ENCODE results near the gene SPRR2B. TPM values are rescaled to one million over a fixed set of nuclear protein-coding genes. Genes with fewer than 3 reads are reported as not detected.

SPRR2B gene
- total RNA-seq, 6 experiments from 2014 or later: not detected

DNA sequence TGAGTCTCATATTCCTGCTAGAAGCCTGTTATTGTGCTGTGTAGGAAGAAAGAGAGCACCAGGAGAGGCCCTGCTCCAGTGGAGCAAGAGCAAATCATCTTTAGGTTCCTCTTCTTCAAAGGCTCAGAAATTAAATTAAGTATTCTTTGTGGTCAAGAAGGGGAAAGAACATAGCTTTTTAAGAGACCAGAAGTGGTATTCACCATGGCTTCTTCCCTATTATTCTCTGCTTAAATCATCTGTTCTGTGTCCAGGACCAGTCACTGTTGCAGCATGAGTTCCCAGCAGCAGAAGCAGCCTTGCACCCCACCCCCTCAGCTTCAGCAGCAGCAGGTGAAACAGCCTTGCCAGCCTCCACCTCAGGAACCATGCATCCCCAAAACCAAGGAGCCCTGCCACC lies 39.3 kb downstream of the SPRR2B start:
- H3K4me3 Mint-ChIP-seq: no peak overlapping the region
- H3K27me3 Mint-ChIP-seq (ENCODE audit: insufficient read depth): no peaks in the 10 kb centered on the region; the same call in 1 of the 2 replicates
- H3K9me3 Mint-ChIP-seq: peaks cover 21% of the 10 kb centered on the region; the same call in 1 of the 2 replicates
- no peaks in the 10 kb centered on the region for H3K36me3 Mint-ChIP-seq (ENCODE audit: low read depth)
- TF ChIP-seq, protein P1, sequence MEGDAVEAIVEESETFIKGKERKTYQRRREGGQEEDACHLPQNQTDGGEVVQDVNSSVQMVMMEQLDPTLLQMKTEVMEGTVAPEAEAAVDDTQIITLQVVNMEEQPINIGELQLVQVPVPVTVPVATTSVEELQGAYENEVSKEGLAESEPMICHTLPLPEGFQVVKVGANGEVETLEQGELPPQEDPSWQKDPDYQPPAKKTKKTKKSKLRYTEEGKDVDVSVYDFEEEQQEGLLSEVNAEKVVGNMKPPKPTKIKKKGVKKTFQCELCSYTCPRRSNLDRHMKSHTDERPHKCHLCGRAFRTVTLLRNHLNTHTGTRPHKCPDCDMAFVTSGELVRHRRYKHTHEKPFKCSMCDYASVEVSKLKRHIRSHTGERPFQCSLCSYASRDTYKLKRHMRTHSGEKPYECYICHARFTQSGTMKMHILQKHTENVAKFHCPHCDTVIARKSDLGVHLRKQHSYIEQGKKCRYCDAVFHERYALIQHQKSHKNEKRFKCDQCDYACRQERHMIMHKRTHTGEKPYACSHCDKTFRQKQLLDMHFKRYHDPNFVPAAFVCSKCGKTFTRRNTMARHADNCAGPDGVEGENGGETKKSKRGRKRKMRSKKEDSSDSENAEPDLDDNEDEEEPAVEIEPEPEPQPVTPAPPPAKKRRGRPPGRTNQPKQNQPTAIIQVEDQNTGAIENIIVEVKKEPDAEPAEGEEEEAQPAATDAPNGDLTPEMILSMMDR (IDR thresholded peaks at IDR 0.05): no peak
- no peaks in the 10 kb centered on the region; the same call in 1 of the 2 replicates for H3K4me1 Mint-ChIP-seq (ENCODE audit: low read depth)
- H3K27ac Mint-ChIP-seq: no peak overlapping the region
- DNase-seq: no peak

DNA sequence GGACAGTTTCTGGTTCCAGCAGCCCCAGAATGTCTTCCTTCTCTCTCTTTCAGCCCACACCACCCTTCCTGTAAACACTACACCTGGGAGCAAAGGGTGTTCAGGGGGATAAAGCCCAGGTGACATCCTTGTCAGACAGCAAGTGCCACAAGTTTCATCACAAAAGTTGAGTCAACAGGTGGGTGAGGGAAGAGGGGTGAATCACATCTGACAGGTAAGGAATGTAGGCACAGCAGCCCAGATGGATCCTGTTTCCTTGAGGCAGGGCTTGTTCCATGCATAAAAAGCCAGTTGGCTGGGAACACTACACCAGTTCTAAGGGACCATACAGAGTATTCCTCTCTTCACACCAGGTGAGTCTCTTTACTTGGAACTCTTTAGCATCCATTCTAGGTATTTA lies 40.5 kb downstream of the SPRR2B start, which contains the start of gene SPRR1B:
TSS of gene SPRR1B (plus strand) at position 309 of the 400 bp plus-strand sequence. CDS start 1,143 bp downstream, outside the sequence.
- Mint-ChIP-seq H3K27me3 (ENCODE audit: insufficient read depth) (no peaks in the 10 kb centered on the region; the same call in 1 of the 2 replicates), H3K9me3 (peaks cover 17% of the 10 kb centered on the region; the same call in 1 of the 2 replicates), H3K27ac (no peak within 1 kb of the TSS), H3K4me1 (ENCODE audit: low read depth) (no peaks in the 10 kb centered on the region; the same call in 1 of the 2 replicates), H3K4me3 (no peak within 1 kb of the TSS), H3K36me3 (ENCODE audit: low read depth) (no peaks in the 10 kb centered on the region)
- TF ChIP-seq, protein P1 (IDR thresholded peaks at IDR 0.05): no peak
- DNase-seq: no peak

DNA sequence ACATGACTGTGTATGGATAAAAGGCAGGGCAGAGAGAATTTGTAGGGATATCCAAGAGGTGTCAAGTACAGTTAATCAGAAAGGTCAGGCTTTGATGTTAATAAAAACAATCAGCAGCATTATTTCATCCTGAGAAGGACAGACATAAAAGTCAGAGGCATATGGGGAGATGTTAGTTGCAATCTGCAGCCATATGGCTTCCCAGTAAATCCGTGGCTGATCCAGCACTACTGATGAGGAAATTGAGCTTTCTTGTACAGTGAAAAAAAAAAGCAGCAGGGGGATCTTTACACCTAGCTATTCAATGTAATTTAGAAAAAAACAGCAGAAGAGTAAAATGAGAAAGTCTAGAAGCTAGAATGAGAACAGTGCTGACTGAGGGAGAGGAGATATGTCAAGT lies 42.6 kb downstream of the SPRR2B start:
- Mint-ChIP-seq H3K4me3 (no peak overlapping the region), H3K9me3 (peaks cover 17% of the 10 kb centered on the region; the same call in 1 of the 2 replicates), H3K27me3 (ENCODE audit: insufficient read depth) (no peaks in the 10 kb centered on the region; the same call in none of the 2 replicates), H3K36me3 (ENCODE audit: low read depth) (no peaks in the 10 kb centered on the region), H3K27ac (no peak overlapping the region), H3K4me1 (ENCODE audit: low read depth) (no peaks in the 10 kb centered on the region; the same call in 1 of the 2 replicates)
- TF ChIP-seq, protein P1 (IDR thresholded peaks at IDR 0.05): no peak
- no peak for DNase-seq

DNA sequence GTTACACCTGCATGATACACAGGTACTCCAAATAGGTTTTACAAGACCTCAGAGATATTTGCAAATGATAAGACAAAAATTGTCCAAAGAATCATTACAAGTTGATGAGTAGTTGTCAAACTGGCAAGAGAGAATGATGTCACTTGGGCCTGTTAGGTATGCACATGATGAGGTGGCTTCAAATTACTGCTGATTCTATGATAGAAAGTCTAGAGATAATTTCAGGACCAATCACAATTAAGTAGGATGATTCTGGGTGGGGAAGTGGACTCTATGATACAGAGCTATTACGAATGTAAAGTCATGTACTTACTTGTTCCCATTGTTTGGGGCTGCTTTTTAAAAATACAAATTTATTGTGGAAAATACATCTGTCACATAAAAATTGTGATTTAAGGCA lies 45.6 kb downstream of the SPRR2B start:
- H3K4me1 Mint-ChIP-seq (ENCODE audit: low read depth): no peaks in the 10 kb centered on the region
- H3K36me3 Mint-ChIP-seq (ENCODE audit: low read depth): no peaks in the 10 kb centered on the region
- H3K27ac Mint-ChIP-seq: no peak overlapping the region
- no peaks in the 10 kb centered on the region; the same call in none of the 2 replicates for H3K27me3 Mint-ChIP-seq (ENCODE audit: insufficient read depth)
- no peak overlapping the region for H3K4me3 Mint-ChIP-seq
- H3K9me3 Mint-ChIP-seq: peaks cover 16% of the 10 kb centered on the region; the same call in 1 of the 2 replicates
- TF ChIP-seq, protein P1 (IDR thresholded peaks at IDR 0.05): no peak
- DNase-seq: no peak

DNA sequence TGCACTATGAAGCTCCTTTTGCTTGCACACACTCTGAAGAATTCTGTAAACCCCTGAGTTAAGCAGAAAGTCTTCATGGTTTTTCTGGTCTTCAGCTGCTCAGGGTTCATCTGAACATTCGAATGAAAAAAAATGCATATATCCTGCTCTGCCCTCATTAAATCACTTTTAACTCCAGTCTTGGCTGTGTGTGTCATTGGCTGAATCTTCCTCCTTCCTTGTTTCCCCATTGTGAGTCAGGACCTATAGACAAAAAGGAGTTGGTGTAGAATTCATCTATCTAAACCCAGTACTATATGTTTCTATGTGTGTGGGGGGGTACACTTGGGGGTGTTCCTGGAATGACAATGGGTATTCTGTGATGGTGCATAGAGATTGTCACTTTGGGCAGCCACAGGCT lies 47.0 kb downstream of the SPRR2B start:
- Mint-ChIP-seq H3K27ac (no peak overlapping the region), H3K4me3 (no peak overlapping the region), H3K27me3 (ENCODE audit: insufficient read depth) (no peaks in the 10 kb centered on the region; the same call in none of the 2 replicates), H3K9me3 (peaks cover 15% of the 10 kb centered on the region; the same call in 1 of the 2 replicates), H3K4me1 (ENCODE audit: low read depth) (no peaks in the 10 kb centered on the region), H3K36me3 (ENCODE audit: low read depth) (no peaks in the 10 kb centered on the region)
- DNase-seq: no peak
- TF ChIP-seq, protein P1 (IDR thresholded peaks at IDR 0.05): no peak
